ENCODE data around the gene BEGAIN. TPM values are rescaled to one million over a fixed set of nuclear protein-coding genes. Genes with fewer than 3 reads are reported as not detected.

The BEGAIN gene
- total RNA-seq, 2 donors from 2014 or later = 0.91 to 1.3 TPM

DNA sequence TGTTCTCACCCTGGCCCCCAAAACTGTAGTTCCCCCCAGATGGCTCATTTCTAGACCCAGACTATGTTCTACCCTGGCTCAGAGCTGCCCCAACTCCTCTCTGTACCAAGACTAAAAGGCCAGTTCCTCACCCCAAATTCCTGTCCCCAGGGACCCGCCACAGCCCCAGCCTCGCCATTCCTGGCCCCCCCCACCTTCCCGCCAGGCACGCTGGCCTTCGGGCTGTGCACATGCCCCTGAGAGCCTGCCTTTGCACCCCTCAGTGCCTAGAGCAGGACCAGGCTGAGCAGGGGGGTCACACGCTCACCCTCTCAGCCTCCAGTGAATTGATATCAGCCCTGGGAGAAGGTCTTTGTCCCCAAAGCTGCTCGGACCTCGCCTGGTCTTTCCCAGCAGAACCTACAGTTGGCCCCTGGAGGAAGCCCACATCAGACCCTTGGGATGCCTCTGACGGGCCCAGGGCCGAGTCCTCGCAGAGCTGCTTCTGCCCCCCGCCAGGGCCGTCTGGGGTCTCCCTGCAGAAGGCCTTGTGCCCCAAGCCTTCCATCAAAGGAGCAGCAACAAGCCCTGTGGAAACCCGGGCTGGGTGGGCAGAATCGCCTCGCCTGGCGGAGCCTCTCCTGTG is 32.4 kb downstream of the BEGAIN start:
- Mint-ChIP-seq H3K4me1 (no peaks in the 10 kb centered on the region), H3K27ac (peak overlapping the region; percentile 74), H3K9me3 (no peaks in the 10 kb centered on the region), H3K27me3 (ENCODE audit: insufficient read depth) (peaks cover 14% of the 10 kb centered on the region), H3K36me3 (ENCODE audit: low read depth) (no peaks in the 10 kb centered on the region), H3K4me3 (no peak overlapping the region)
- Histone ChIP-seq H3K9me3 (ENCODE audit: control insufficient read depth, low read length) (no peaks in the 10 kb centered on the region), H3K27ac (ENCODE audit: low read depth, low read length) (no peak overlapping the region), H3K9ac (ENCODE audit: extremely low read depth, low read length, poor library complexity, severe bottlenecking) (no peak overlapping the region), H3K4me3 (ENCODE audit: low read length) (no peak overlapping the region), H3K27me3 (ENCODE audit: control insufficient read depth, insufficient read depth, low read length, poor library complexity, severe bottlenecking) (no peaks in the 10 kb centered on the region), H3K4me1 (ENCODE audit: control insufficient read depth, insufficient read depth, low read length) (no peaks in the 10 kb centered on the region), H3K36me3 (ENCODE audit: control insufficient read depth, insufficient read depth, low read length) (no peaks in the 10 kb centered on the region)
- TF ChIP-seq, protein P1, sequence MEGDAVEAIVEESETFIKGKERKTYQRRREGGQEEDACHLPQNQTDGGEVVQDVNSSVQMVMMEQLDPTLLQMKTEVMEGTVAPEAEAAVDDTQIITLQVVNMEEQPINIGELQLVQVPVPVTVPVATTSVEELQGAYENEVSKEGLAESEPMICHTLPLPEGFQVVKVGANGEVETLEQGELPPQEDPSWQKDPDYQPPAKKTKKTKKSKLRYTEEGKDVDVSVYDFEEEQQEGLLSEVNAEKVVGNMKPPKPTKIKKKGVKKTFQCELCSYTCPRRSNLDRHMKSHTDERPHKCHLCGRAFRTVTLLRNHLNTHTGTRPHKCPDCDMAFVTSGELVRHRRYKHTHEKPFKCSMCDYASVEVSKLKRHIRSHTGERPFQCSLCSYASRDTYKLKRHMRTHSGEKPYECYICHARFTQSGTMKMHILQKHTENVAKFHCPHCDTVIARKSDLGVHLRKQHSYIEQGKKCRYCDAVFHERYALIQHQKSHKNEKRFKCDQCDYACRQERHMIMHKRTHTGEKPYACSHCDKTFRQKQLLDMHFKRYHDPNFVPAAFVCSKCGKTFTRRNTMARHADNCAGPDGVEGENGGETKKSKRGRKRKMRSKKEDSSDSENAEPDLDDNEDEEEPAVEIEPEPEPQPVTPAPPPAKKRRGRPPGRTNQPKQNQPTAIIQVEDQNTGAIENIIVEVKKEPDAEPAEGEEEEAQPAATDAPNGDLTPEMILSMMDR (conservative IDR thresholded peaks at IDR 0.05) = no peak
- DNase-seq = no peak
- WGBS, 2 experiments (ENCODE audit: insufficient coverage in 1 of 2, insufficient read length in 1 of 2) = 90 to 93% methylated on average over 10 to 17 of the region's 17 CpGs

DNA sequence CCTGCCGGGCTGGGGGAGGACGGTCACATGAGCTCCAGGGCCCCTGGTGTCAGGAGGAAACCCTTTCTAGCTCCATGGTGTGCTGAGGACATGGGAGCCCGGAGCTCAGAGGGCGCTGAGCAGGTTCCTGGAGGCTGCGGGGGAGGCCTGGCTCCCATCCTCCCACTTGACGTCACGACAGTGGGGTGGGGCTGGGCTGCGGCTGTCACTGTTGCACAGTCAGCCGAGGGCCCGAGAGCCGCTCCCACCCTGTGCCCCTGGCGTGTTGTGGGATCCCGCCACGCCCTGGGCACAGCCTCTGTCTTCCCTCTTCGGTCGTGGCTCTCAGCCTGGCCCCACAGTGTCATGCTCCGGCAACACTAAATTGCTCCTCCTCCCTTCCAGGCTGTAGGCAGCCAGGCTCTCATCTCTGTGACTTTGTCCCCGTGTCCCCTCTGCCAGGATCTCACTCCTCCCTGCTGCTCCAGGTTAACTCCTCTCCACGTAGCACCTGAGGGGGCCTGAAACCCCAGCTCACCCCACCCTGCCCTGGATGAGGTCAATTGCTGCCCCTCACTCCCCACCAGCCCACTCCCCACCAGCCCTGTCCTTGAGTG is 33.0 kb downstream of the BEGAIN start:
- Histone ChIP-seq H3K36me3 (ENCODE audit: control insufficient read depth, insufficient read depth, low read length) (no peaks in the 10 kb centered on the region), H3K27ac (ENCODE audit: low read depth, low read length) (no peak overlapping the region), H3K4me3 (ENCODE audit: low read length) (no peak overlapping the region), H3K9me3 (ENCODE audit: control insufficient read depth, low read length) (no peaks in the 10 kb centered on the region), H3K9ac (ENCODE audit: extremely low read depth, low read length, poor library complexity, severe bottlenecking) (no peak overlapping the region), H3K27me3 (ENCODE audit: control insufficient read depth, insufficient read depth, low read length, poor library complexity, severe bottlenecking) (no peaks in the 10 kb centered on the region), H3K4me1 (ENCODE audit: control insufficient read depth, insufficient read depth, low read length) (no peaks in the 10 kb centered on the region)
- no peaks in the 10 kb centered on the region for H3K4me1 Mint-ChIP-seq
- no peaks in the 10 kb centered on the region for H3K9me3 Mint-ChIP-seq
- H3K4me3 Mint-ChIP-seq = no peak overlapping the region
- H3K27me3 Mint-ChIP-seq (ENCODE audit: insufficient read depth) = peaks cover 14% of the 10 kb centered on the region
- H3K27ac Mint-ChIP-seq = no peak overlapping the region
- TF ChIP-seq, protein P1 (conservative IDR thresholded peaks at IDR 0.05) = no peak
- DNase-seq = no peak
- H3K36me3 Mint-ChIP-seq (ENCODE audit: low read depth) = no peaks in the 10 kb centered on the region
- 87 to 90% methylated on average over 9 to 19 of the region's 19 CpGs for WGBS, 2 experiments (ENCODE audit: insufficient coverage in 1 of 2, insufficient read length in 1 of 2)

DNA sequence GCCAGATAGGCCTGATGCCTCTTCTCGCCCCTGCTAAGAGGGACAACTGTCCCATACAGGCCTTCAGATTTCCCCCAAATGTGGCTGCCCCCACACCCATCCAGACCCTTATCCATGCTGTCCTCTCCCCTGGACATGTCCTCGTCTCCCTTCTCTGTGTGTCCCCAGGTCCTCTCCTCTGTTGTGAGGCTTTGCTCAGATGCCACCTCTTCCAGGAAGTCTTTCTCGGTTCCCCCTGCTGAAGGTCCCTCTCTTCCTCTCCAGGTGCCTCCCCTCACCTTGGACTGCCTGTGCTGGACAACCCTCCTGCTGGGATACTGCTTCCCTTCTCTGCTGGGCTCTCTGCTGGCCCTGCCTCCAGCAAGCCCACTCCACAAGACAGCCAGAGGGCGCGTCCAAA is 33.7 kb downstream of the BEGAIN start:
- Histone ChIP-seq H3K4me1 (ENCODE audit: control insufficient read depth, insufficient read depth, low read length) (no peaks in the 10 kb centered on the region), H3K27ac (ENCODE audit: low read depth, low read length) (no peak overlapping the region), H3K4me3 (ENCODE audit: low read length) (no peak overlapping the region), H3K9me3 (ENCODE audit: control insufficient read depth, low read length) (no peaks in the 10 kb centered on the region), H3K9ac (ENCODE audit: extremely low read depth, low read length, poor library complexity, severe bottlenecking) (no peak overlapping the region), H3K27me3 (ENCODE audit: control insufficient read depth, insufficient read depth, low read length, poor library complexity, severe bottlenecking) (no peaks in the 10 kb centered on the region), H3K36me3 (ENCODE audit: control insufficient read depth, insufficient read depth, low read length) (no peaks in the 10 kb centered on the region)
- Mint-ChIP-seq H3K9me3 (no peaks in the 10 kb centered on the region), H3K27ac (no peak overlapping the region), H3K4me3 (no peak overlapping the region), H3K36me3 (ENCODE audit: low read depth) (no peaks in the 10 kb centered on the region), H3K4me1 (no peaks in the 10 kb centered on the region), H3K27me3 (ENCODE audit: insufficient read depth) (peaks cover 12% of the 10 kb centered on the region)
- WGBS, 2 experiments (ENCODE audit: insufficient coverage in 1 of 2, insufficient read length in 1 of 2) = 88 to 97% methylated on average over 3 to 5 of the region's 5 CpGs
- no peak for DNase-seq
- TF ChIP-seq, protein P1 (conservative IDR thresholded peaks at IDR 0.05) = no peak
